HepG2 (cell line): ENCODE measurements around the gene PARN. TPM values are rescaled to one million over a fixed set of nuclear protein-coding genes. Genes with fewer than 3 reads are reported as not detected.

Experiments used
- MAFF ChIP-seq: IDR thresholded peaks from 2 replicates; pipeline ENCODE4 v1.6.1; 2011; ENCODE audit warnings: low read depth, low read length, improper control_type of control experiment
- MIER3 ChIP-seq: IDR thresholded peaks from 2 replicates; pipeline ENCODE4 v1.6.1; 2016; ENCODE audit warnings: missing compliant biosample characterization, borderline replicate concordance
- TARDBP ChIP-seq: sonication (generic); formaldehyde crosslinking; IDR thresholded peaks from 2 replicates; pipeline ENCODE4 v1.8.0; 2022; ENCODE audit warnings: mild to moderate bottlenecking, missing genetic modification reagents
- ZNF790 ChIP-seq: sonication (generic); formaldehyde crosslinking; IDR thresholded peaks from 2 replicates; pipeline ENCODE4 v1.8.0; 2022; ENCODE audit warnings: missing genetic modification reagents, mild to moderate bottlenecking, borderline replicate concordance
- polyA plus RNA-seq, 8 experiments: library from polyadenylated mRNA; depleted of rRNA in 3 of 8; stranded (reverse) in 7 of 8; unstranded in 1 of 8; fragments of >200 nt; fragmentation: Illumina TruSeq in 4 of 8; extraction: Trizol in 4 of 8; gene quantifications; 2 replicates each; pipeline versions ENCODE4 v1.2.1 to v1.2.3, GENCODE V29; 2011 to 2016; ENCODE audit warnings: low read depth in 4 of 8, missing spikeins in 1 of 8, mixed read lengths in 1 of 8; ENCODE audit not compliant: insufficient read depth in 1 of 8
- total RNA-seq, 5 experiments: library from RNA; depleted of rRNA; stranded (reverse); fragments of >200 nt; fragmentation: Illumina TruSeq; extraction: Trizol; gene quantifications; 2 replicates each; pipeline ENCODE4 v1.2.3, GENCODE V29; 2016; ENCODE audit warnings: low read depth in 1 of 5
- TF ChIP-seq, protein P1 (sequence below): sonication (generic); formaldehyde crosslinking; IDR thresholded peaks from 2 replicates; pipeline ENCODE4 v1.4.0; 2020; ENCODE audit warnings: missing genetic modification reagents
- TF ChIP-seq, protein P2 (sequence below), 2 experiments: sonication (generic) in 1 of 2; formaldehyde crosslinking in 1 of 2; IDR thresholded peaks; 2 replicates each; pipeline versions ENCODE4 v1.4.0 to v1.6.1; 2018 to 2020; ENCODE audit warnings: missing genetic modification reagents in 2 of 2, borderline replicate concordance in 1 of 2, low read depth in 1 of 2, mild to moderate bottlenecking in 1 of 2, missing biosample characterization in 1 of 2
- TF ChIP-seq, protein P3 (sequence below): sonication (generic); formaldehyde crosslinking; IDR thresholded peaks from 2 replicates; pipeline ENCODE4 v1.5.0; 2020; ENCODE audit warnings: mild to moderate bottlenecking, missing genetic modification reagents
- TF ChIP-seq, protein P4 (sequence below), 2 experiments: sonication (generic) in 1 of 2; formaldehyde crosslinking in 1 of 2; IDR thresholded peaks; 2 replicates each; pipeline versions ENCODE4 v1.6.1 to v1.9.0; 2014 to 2022; ENCODE audit warnings: antibody characterized with exemption in 1 of 2, borderline replicate concordance in 1 of 2, inconsistent platforms in 1 of 2, low read depth in 1 of 2, missing genetic modification reagents in 1 of 2
- TF ChIP-seq, protein P5 (sequence below): sonication (generic); formaldehyde crosslinking; conservative IDR thresholded peaks from 2 replicates; pipeline ENCODE4 v1.5.0; 2020; ENCODE audit warnings: missing genetic modification reagents
- TF ChIP-seq, protein P6 (sequence below): sonication (generic); formaldehyde crosslinking; IDR thresholded peaks from 2 replicates; pipeline ENCODE4 v1.5.1; 2020; ENCODE audit warnings: missing genetic modification reagents, mild to moderate bottlenecking, borderline replicate concordance

The PARN gene
- total and polyA plus RNA-seq, 2 of the 13 experiments (the other 11 are each of a cell fraction or from before 2014, with no cell fraction given), result 13.3 to 47.6 TPM

DNA sequence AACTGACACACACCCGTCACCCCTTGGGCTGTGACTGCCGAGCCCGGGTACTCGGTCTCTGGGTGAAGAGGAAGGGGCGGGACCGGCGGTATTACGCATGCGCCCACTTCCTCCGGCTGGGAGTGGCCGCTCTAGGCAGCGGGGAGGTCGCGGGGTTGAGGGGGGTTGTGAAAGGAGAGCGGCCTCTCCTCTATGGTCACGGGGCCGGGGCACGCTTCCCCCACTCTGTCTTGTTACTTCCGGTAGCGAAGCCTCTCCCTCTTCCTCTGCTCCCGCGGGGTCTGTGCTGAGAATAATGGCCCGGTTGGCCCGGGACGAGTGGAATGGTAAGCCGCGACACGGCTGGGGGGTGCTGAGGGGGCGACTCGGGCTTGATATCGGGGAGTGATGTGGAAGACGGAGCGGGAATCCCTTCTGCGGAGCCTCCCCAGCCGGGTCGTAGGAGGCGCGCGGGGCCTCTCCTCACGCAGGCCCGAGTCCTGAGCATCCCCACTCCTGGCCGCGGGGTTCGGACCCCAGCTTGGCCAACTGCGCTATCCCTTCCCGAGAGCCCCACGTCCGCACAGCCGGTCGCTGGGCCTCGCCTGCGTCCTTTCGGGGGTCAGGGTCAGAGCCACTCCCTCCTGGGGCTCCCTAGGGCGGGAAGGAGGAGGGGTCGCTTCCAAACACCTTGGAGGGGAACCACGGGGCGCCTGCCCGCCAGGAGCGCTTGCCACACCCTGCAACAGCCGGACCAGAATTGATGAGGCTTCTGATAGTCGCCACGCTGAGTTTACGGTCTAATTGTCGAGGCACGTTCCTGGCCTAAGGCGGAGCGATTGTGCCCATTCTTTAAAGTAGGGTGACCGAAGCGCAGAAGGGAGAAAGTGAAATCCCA, 2.9 kb upstream of the PARN start, which contains the start of gene BFAR (continued):
- TF ChIP-seq, protein P1, sequence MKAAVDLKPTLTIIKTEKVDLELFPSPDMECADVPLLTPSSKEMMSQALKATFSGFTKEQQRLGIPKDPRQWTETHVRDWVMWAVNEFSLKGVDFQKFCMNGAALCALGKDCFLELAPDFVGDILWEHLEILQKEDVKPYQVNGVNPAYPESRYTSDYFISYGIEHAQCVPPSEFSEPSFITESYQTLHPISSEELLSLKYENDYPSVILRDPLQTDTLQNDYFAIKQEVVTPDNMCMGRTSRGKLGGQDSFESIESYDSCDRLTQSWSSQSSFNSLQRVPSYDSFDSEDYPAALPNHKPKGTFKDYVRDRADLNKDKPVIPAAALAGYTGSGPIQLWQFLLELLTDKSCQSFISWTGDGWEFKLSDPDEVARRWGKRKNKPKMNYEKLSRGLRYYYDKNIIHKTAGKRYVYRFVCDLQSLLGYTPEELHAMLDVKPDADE (CRISPR knock-in tag), result peak; percentile 82; the same call in 1 of the 2 replicates
- TF ChIP-seq, protein P2, sequence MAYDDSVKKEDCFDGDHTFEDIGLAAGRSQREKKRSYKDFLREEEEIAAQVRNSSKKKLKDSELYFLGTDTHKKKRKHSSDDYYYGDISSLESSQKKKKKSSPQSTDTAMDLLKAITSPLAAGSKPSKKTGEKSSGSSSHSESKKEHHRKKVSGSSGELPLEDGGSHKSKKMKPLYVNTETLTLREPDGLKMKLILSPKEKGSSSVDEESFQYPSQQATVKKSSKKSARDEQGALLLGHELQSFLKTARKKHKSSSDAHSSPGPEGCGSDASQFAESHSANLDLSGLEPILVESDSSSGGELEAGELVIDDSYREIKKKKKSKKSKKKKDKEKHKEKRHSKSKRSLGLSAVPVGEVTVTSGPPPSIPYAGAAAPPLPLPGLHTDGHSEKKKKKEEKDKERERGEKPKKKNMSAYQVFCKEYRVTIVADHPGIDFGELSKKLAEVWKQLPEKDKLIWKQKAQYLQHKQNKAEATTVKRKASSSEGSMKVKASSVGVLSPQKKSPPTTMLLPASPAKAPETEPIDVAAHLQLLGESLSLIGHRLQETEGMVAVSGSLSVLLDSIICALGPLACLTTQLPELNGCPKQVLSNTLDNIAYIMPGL (CRISPR knock-in tag; IDR thresholded peaks at IDR 0.05; ENCODE audit: borderline replicate concordance in 1 of 2, low read depth in 1 of 2), result peak in 1 of 2 experiments; percentile 92; a peak in 2 of 4 replicates
- TF ChIP-seq, protein P3, sequence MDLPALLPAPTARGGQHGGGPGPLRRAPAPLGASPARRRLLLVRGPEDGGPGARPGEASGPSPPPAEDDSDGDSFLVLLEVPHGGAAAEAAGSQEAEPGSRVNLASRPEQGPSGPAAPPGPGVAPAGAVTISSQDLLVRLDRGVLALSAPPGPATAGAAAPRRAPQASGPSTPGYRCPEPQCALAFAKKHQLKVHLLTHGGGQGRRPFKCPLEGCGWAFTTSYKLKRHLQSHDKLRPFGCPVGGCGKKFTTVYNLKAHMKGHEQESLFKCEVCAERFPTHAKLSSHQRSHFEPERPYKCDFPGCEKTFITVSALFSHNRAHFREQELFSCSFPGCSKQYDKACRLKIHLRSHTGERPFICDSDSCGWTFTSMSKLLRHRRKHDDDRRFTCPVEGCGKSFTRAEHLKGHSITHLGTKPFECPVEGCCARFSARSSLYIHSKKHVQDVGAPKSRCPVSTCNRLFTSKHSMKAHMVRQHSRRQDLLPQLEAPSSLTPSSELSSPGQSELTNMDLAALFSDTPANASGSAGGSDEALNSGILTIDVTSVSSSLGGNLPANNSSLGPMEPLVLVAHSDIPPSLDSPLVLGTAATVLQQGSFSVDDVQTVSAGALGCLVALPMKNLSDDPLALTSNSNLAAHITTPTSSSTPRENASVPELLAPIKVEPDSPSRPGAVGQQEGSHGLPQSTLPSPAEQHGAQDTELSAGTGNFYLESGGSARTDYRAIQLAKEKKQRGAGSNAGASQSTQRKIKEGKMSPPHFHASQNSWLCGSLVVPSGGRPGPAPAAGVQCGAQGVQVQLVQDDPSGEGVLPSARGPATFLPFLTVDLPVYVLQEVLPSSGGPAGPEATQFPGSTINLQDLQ (CRISPR knock-in tag), result peak; percentile 63; the same call in 1 of the 2 replicates
- TF ChIP-seq, protein P4, sequence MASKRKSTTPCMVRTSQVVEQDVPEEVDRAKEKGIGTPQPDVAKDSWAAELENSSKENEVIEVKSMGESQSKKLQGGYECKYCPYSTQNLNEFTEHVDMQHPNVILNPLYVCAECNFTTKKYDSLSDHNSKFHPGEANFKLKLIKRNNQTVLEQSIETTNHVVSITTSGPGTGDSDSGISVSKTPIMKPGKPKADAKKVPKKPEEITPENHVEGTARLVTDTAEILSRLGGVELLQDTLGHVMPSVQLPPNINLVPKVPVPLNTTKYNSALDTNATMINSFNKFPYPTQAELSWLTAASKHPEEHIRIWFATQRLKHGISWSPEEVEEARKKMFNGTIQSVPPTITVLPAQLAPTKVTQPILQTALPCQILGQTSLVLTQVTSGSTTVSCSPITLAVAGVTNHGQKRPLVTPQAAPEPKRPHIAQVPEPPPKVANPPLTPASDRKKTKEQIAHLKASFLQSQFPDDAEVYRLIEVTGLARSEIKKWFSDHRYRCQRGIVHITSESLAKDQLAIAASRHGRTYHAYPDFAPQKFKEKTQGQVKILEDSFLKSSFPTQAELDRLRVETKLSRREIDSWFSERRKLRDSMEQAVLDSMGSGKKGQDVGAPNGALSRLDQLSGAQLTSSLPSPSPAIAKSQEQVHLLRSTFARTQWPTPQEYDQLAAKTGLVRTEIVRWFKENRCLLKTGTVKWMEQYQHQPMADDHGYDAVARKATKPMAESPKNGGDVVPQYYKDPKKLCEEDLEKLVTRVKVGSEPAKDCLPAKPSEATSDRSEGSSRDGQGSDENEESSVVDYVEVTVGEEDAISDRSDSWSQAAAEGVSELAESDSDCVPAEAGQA (IDR thresholded peaks at IDR 0.05; ENCODE audit: low read depth), result 0 out of 2 replicates have a peak, but pooled peaks have one; percentile 45
- TF ChIP-seq, protein P4 (CRISPR knock-in tag; IDR thresholded peaks at IDR 0.05; ENCODE audit: borderline replicate concordance), result peak; percentile 81; the same call in 1 of the 2 replicates
- TF ChIP-seq ZNF790 (CRISPR knock-in tag) (no peak; the same call in 1 of the 2 replicates), TARDBP (CRISPR knock-in tag) (peak; percentile 95; the same call in 1 of the 2 replicates), MAFF (no peak), MIER3 (CRISPR knock-in tag) (peak; percentile 92; the same call in 1 of the 2 replicates)
- TF ChIP-seq, protein P5, sequence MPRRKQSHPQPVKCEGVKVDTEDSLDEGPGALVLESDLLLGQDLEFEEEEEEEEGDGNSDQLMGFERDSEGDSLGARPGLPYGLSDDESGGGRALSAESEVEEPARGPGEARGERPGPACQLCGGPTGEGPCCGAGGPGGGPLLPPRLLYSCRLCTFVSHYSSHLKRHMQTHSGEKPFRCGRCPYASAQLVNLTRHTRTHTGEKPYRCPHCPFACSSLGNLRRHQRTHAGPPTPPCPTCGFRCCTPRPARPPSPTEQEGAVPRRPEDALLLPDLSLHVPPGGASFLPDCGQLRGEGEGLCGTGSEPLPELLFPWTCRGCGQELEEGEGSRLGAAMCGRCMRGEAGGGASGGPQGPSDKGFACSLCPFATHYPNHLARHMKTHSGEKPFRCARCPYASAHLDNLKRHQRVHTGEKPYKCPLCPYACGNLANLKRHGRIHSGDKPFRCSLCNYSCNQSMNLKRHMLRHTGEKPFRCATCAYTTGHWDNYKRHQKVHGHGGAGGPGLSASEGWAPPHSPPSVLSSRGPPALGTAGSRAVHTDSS (CRISPR knock-in tag), result no peak; the same call in 1 of the 2 replicates
- TF ChIP-seq, protein P6, sequence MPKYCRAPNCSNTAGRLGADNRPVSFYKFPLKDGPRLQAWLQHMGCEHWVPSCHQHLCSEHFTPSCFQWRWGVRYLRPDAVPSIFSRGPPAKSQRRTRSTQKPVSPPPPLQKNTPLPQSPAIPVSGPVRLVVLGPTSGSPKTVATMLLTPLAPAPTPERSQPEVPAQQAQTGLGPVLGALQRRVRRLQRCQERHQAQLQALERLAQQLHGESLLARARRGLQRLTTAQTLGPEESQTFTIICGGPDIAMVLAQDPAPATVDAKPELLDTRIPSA (CRISPR knock-in tag), result no peak; the same call in 1 of the 2 replicates
